AG09309 (cell line): ENCODE data around the gene KDR.

Experiments
- DNase-seq: peaks from one replicate; pipeline ENCODE4 v3.0.0-alpha.2; 2010; ENCODE audit warnings: low read depth
- H3K4me3 ChIP-seq: 2 replicates; pipeline ENCODE4 v1.5.1; 2011; ENCODE audit warnings: mild to moderate bottlenecking, low read depth, low read length, moderate library complexity; ENCODE audit not compliant: control insufficient read depth
- TF ChIP-seq, protein P1 (sequence below): IDR thresholded peaks from 2 replicates; pipeline ENCODE4 v1.5.1; 2011; ENCODE audit warnings: mild to moderate bottlenecking, low read depth, low read length, inconsistent platforms; ENCODE audit not compliant: insufficient read depth, control insufficient read depth; ENCODE audit errors: missing control alignments

Gene KDR

GRCh38 chr4:55031158-55031557 is 94.2 kb downstream of the KDR start:
- no peak for DNase-seq
- TF ChIP-seq, protein P1, sequence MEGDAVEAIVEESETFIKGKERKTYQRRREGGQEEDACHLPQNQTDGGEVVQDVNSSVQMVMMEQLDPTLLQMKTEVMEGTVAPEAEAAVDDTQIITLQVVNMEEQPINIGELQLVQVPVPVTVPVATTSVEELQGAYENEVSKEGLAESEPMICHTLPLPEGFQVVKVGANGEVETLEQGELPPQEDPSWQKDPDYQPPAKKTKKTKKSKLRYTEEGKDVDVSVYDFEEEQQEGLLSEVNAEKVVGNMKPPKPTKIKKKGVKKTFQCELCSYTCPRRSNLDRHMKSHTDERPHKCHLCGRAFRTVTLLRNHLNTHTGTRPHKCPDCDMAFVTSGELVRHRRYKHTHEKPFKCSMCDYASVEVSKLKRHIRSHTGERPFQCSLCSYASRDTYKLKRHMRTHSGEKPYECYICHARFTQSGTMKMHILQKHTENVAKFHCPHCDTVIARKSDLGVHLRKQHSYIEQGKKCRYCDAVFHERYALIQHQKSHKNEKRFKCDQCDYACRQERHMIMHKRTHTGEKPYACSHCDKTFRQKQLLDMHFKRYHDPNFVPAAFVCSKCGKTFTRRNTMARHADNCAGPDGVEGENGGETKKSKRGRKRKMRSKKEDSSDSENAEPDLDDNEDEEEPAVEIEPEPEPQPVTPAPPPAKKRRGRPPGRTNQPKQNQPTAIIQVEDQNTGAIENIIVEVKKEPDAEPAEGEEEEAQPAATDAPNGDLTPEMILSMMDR, result no peak
- no peak overlapping the region for H3K4me3 ChIP-seq

DNA sequence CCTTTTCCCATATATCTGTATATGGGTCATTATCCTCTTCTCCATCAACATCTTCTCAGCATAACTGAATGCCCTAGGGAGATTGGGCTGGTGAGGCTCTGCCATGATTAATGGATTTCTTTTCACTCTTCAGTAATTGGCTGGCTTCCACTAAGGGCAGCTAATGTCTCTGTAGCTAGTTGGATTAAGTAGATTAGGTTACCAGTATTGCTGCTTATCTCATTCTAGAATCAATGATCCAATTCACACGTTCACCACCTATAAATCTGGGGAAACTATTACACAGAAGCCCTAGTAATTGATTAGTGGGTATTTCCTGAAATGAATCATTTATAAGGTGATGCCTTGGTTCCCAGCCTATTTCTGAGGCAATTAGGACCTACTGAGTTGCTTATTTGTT is 94.8 kb downstream of the KDR start:
- H3K4me3 ChIP-seq, result no peak overlapping the region
- DNase-seq, result no peak
- TF ChIP-seq, protein P1, result no peak

- TF ChIP-seq, protein P1, result no peak
Measured at GRCh38 chr4:55029821-55030503, 95.4 kb downstream of the KDR start.

DNA sequence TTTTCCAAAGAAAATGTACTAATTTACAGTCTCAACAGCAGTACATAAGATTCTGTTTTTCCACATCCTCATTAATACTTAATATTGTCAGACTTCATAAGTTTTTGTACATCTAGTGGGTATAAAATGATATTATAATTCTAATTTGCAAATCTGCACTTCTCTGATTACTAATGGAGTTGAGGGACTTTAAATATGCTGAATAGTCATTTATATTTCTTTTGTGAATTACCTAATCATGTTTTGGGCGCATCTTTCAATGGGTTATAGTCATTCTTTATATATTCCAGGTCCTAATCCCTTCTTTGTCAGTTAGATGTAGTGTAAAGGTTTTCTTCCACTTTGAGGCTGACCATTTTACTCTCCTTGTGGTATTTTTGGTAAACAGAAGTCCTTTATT is 96.1 kb downstream of the KDR start:
- no peak overlapping the region for H3K4me3 ChIP-seq
- DNase-seq, result no peak
- TF ChIP-seq, protein P1, result no peak

More at GRCh38 chr4:55029821-55030503, 95.4 kb downstream of the KDR start:
- H3K4me3 ChIP-seq, result no peak overlapping the region
- DNase-seq, result no peak
